Coronary artery (tissue), 2 donors: Measurements from ENCODE around the gene GTPBP1.

Experiments used
- DNase-seq: peaks from one replicate; pipeline ENCODE4 v3.0.0-alpha.2; 2017; ENCODE audit warnings: low spot score
- H3K27ac ChIP-seq, 2 donors: fragments of 200-600 bp; sonication (generic); one replicate each; pipeline ENCODE4 v1.5.1; 2016 to 2019
- H3K4me3 ChIP-seq: fragments of 200-600 bp; sonication (generic); 2 replicates; pipeline ENCODE4 v1.5.1; 2016; ENCODE audit warnings: mild to moderate bottlenecking, moderate library complexity
- CTCF ChIP-seq: fragments of 200-600 bp; sonication (generic); IDR thresholded peaks from one replicate; pipeline ENCODE4 v1.5.1; 2019; ENCODE audit warnings: antibody characterized with exemption

Gene GTPBP1

GRCh38 chr22:38741166-38741565 is 35.4 kb downstream of the GTPBP1 start:
- TF ChIP-seq CTCF = no peak
- no peak for DNase-seq
- H3K27ac ChIP-seq = no peak overlapping the region
- no peak overlapping the region for H3K4me3 ChIP-seq

- no peak for DNase-seq
- no peak overlapping the region for H3K27ac ChIP-seq
These were observed 35.8 kb downstream of the GTPBP1 start for GRCh38 chr22:38741576-38741975.

DNA sequence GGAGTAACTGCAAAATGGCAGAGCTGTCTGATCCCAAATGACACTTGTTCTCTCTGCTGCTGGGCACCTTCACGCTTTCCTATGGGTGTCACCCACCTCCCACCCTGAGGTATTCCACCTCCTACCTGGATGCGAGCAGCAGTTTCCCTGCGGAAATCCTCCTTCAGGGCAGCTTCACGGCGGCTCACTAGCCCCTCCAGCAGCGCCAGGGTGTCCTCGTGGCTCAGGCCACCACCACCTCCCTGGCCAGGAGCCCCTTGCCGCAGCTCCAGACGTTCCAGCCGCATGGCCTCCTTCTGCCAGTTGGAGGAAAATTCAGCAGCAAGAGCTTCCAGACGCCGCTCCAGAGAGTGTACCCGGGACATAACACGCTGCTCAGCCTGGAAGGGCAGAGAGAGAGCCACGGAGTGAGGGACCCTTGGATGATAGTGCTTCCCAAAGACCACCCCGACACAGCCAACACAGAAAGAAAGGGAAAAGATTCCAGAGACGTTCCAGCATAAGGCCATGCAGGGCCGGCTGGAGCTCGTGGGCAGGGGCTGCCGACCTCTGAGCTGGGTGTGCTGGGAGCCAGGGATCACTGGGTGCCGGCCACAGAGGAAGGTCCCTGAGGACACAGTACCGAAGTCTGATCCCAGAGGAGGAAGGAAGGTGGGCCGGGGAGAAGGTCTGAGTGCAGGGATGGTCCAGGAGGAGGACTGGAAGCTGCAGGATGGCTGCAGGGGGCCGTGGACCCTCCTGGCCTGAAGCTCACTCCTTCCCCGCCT is 36.6 kb downstream of the GTPBP1 start:
- H3K4me3 ChIP-seq = no peak overlapping the region
- TF ChIP-seq CTCF = no peak
- no peak overlapping the region for H3K27ac ChIP-seq
- no peak for DNase-seq

More at GRCh38 chr22:38741576-38741975, 35.8 kb downstream of the GTPBP1 start:
- H3K4me3 ChIP-seq = no peak overlapping the region
- no peak for TF ChIP-seq CTCF

DNA sequence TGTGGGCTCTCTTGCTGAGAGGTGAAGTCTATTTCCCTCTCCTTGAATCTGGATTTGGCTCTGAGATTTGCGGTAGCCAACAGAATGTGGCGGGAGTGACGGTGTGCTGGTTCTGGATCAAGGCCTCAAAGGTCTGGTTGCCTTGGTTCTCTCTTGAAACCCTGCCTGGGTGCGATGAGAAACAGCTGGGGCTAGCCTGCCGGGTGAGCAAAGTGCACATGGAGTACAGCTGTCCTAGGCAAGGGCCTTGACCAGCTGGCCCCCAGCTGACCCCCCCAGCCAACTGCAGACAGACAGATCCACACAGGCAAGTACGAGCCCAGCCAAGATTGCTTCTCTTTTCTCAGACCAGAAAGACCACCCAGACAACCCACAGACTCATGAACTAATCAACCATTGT is 39.2 kb downstream of the GTPBP1 start:
- no peak for TF ChIP-seq CTCF
- DNase-seq = no peak
- H3K4me3 ChIP-seq = no peak overlapping the region
- no peak overlapping the region for H3K27ac ChIP-seq

GRCh38 chr22:38745676-38746460 is 40.1 kb downstream of the GTPBP1 start:
- Histone ChIP-seq H3K4me3 (no peak overlapping the region), H3K27ac (no peak overlapping the region)
- TF ChIP-seq CTCF = no peak
- DNase-seq = no peak

DNA sequence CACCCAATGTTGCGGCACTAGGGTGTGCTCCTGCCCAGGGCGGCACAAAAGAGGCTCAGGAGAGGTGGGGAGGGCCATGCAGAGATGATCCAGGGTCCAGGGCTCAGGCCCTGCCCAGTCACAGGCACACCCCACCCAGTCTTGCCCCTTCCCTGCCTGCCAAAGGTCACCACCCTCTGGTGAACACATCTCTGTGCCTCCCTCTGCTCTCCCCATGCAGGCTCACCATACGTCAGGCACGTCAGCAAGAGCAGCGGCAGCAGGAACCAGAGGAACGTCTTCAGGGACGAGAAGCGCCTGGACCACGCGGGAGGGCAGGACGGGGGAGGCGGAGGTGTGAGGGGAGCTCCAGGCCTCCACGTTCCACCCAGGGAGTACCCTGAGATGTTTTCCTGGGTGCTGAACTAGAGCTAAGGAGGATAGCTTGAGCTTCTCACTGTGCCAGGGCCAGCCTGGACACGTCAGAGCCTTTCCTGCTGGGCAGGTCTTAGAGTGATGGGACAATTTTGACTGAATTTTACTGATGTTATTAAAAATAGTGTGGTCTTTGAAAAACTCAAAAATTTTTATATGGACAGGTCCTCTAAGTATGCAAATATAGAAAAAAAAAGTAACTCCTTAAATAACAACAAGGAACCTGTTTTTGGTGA is 42.9 kb downstream of the GTPBP1 start:
- no peak overlapping the region for H3K27ac ChIP-seq

More for the DNA sequence above, 42.9 kb downstream of the GTPBP1 start:
- DNase-seq = no peak
- no peak overlapping the region for H3K4me3 ChIP-seq
- TF ChIP-seq CTCF = no peak
